ENCODE measurements around the gene CCL1.
A peak's percentile ranks its signal among the peaks of the same experiment; 100 is the strongest.

The CCL1 gene

DNA sequence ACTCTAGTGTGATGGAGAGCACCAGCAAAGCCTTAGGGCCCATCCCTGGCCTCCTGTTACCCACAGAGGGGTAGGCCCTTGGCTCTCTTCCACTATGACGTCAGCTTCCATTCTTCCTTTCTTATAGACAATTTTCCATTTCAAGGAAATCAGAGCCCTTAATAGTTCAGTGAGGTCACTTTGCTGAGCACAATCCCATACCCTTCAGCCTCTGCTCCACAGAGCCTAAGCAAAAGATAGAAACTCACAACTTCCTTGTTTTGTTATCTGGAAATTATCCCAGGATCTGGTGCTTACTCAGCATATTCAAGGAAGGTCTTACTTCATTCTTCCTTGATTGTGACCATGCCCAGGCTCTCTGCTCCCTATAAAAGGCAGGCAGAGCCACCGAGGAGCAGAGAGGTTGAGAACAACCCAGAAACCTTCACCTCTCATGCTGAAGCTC, 44.0 kb downstream of the CCL1 start, which contains the start of gene CCL8:
Gene CCL8 (plus strand): TSS at position 397 of the 445 bp plus-strand sequence. CDS start 67 bp downstream, outside the sequence.
- H3K36me3 ChIP-seq (ENCODE audit: insufficient read depth, low read length): no peaks in the 10 kb centered on the region
- no peak for TF ChIP-seq EZH2 (IDR thresholded peaks at IDR 0.05; ENCODE audit: borderline replicate concordance, low read depth, low read length, severe bottlenecking)
- TF ChIP-seq, protein P1, sequence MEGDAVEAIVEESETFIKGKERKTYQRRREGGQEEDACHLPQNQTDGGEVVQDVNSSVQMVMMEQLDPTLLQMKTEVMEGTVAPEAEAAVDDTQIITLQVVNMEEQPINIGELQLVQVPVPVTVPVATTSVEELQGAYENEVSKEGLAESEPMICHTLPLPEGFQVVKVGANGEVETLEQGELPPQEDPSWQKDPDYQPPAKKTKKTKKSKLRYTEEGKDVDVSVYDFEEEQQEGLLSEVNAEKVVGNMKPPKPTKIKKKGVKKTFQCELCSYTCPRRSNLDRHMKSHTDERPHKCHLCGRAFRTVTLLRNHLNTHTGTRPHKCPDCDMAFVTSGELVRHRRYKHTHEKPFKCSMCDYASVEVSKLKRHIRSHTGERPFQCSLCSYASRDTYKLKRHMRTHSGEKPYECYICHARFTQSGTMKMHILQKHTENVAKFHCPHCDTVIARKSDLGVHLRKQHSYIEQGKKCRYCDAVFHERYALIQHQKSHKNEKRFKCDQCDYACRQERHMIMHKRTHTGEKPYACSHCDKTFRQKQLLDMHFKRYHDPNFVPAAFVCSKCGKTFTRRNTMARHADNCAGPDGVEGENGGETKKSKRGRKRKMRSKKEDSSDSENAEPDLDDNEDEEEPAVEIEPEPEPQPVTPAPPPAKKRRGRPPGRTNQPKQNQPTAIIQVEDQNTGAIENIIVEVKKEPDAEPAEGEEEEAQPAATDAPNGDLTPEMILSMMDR (IDR thresholded peaks at IDR 0.05; ENCODE audit: borderline replicate concordance, extremely low read depth, low read length, poor library complexity, severe bottlenecking): no peak
- H3K4me3 ChIP-seq (ENCODE audit: low read depth in 1 of 2, low read length in 2 of 2): no peak within 1 kb of the TSS
- peaks cover 9% of the 10 kb centered on the region for H3K27me3 ChIP-seq (ENCODE audit: insufficient read depth, low read length, poor library complexity)
- ATAC-seq (ENCODE audit: insufficient read depth, low read depth) (no peak), DNase-seq (no peak)
- H3K79me2 ChIP-seq (ENCODE audit: insufficient read depth, low read length): no peaks in the 10 kb centered on the region
- no peak within 1 kb of the TSS for H3K27ac ChIP-seq (ENCODE audit: low read length)
- H3K4me2 ChIP-seq (ENCODE audit: insufficient read depth, low read length): no peak within 1 kb of the TSS
- no peaks in the 10 kb centered on the region for H4K20me1 ChIP-seq (ENCODE audit: insufficient read depth, low read length)
- no peaks in the 10 kb centered on the region for H3K4me1 ChIP-seq (ENCODE audit: insufficient read depth, low read length)
- no peaks in the 10 kb centered on the region for H3K9me3 ChIP-seq (ENCODE audit: insufficient read depth, low read length, severe bottlenecking)
- H2AFZ ChIP-seq (ENCODE audit: low read depth, low read length): no peak within 1 kb of the TSS
- no peak within 1 kb of the TSS for H3K9ac ChIP-seq (ENCODE audit: low read depth, low read length)

DNA sequence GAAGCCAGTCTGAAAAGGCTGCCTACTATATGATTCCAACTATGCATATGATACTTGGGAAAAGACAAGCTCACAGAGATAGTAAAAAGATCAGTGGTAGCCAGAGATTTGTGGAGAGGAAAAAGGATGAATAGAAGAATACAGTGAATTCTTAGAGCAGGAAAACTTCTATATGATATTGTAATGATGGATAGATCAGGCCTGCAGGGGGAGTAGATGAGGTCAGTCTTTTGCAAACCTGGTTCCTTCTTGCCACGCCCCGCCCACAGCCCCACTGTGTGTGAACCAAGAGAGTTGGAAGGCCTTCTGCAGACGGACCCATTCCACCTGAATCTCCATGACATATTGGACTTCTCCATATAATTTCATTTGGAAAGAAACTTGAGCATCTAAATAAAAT, 44.6 kb downstream of the CCL1 start:
- H3K4me3 ChIP-seq (ENCODE audit: low read depth in 1 of 2, low read length in 2 of 2): no peak overlapping the region
- H3K27ac ChIP-seq (ENCODE audit: low read length): no peak overlapping the region
- no peaks in the 10 kb centered on the region for H3K4me1 ChIP-seq (ENCODE audit: insufficient read depth, low read length)
- H3K9ac ChIP-seq (ENCODE audit: low read depth, low read length): no peak overlapping the region
- H4K20me1 ChIP-seq (ENCODE audit: insufficient read depth, low read length): no peaks in the 10 kb centered on the region
- no peak overlapping the region for H2AFZ ChIP-seq (ENCODE audit: low read depth, low read length)
- no peak for TF ChIP-seq EZH2 (IDR thresholded peaks at IDR 0.05; ENCODE audit: borderline replicate concordance, low read depth, low read length, severe bottlenecking)
- TF ChIP-seq, protein P1 (IDR thresholded peaks at IDR 0.05; ENCODE audit: borderline replicate concordance, extremely low read depth, low read length, poor library complexity, severe bottlenecking): no peak
- DNase-seq: peak; percentile 25
- no peaks in the 10 kb centered on the region for H3K36me3 ChIP-seq (ENCODE audit: insufficient read depth, low read length)
- no peak overlapping the region for H3K4me2 ChIP-seq (ENCODE audit: insufficient read depth, low read length)
- no peaks in the 10 kb centered on the region for H3K9me3 ChIP-seq (ENCODE audit: insufficient read depth, low read length, severe bottlenecking)
- ATAC-seq (ENCODE audit: insufficient read depth, low read depth): no peak
- H3K27me3 ChIP-seq (ENCODE audit: insufficient read depth, low read length, poor library complexity): peaks cover 12% of the 10 kb centered on the region
- no peaks in the 10 kb centered on the region for H3K79me2 ChIP-seq (ENCODE audit: insufficient read depth, low read length)

DNA sequence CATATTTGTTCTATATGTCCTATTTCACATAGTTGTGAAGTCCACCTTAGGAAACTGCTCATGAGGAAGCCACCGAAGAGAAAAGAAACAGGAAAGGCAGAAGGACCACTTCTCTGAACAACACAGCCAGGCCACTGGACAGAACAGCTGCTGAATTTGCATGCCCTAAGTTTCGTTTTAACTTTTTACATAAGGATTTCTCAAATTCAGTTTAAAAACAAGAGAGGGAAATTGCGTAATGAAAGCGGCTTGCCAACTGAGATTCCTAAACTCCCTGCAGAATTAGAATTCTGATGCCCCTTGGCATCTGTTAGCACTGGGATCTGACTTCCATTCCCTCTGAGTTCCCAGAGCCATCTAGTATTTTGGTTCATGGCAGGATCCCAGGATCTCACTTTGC, 48.8 kb downstream of the CCL1 start:
- no peak for ATAC-seq (ENCODE audit: insufficient read depth, low read depth)
- Histone ChIP-seq H3K27ac (ENCODE audit: low read length) (no peak overlapping the region), H3K4me2 (ENCODE audit: insufficient read depth, low read length) (no peak overlapping the region)

More for the DNA sequence above, 48.8 kb downstream of the CCL1 start:
- no peak overlapping the region for H3K9ac ChIP-seq (ENCODE audit: low read depth, low read length)
- H3K36me3 ChIP-seq (ENCODE audit: insufficient read depth, low read length): no peaks in the 10 kb centered on the region
- H3K4me3 ChIP-seq (ENCODE audit: low read depth in 1 of 2, low read length in 2 of 2): no peak overlapping the region
- H2AFZ ChIP-seq (ENCODE audit: low read depth, low read length): no peak overlapping the region
- TF ChIP-seq EZH2 (IDR thresholded peaks at IDR 0.05; ENCODE audit: borderline replicate concordance, low read depth, low read length, severe bottlenecking): no peak
- TF ChIP-seq, protein P1 (IDR thresholded peaks at IDR 0.05; ENCODE audit: borderline replicate concordance, extremely low read depth, low read length, poor library complexity, severe bottlenecking): no peak
- no peaks in the 10 kb centered on the region for H4K20me1 ChIP-seq (ENCODE audit: insufficient read depth, low read length)
- peaks cover 13% of the 10 kb centered on the region for H3K27me3 ChIP-seq (ENCODE audit: insufficient read depth, low read length, poor library complexity)
- no peak for DNase-seq
- H3K9me3 ChIP-seq (ENCODE audit: insufficient read depth, low read length, severe bottlenecking): no peaks in the 10 kb centered on the region
- no peaks in the 10 kb centered on the region for H3K79me2 ChIP-seq (ENCODE audit: insufficient read depth, low read length)
- H3K4me1 ChIP-seq (ENCODE audit: insufficient read depth, low read length): no peaks in the 10 kb centered on the region

Measured in DND-41 (cell line).